ENCODE data around the gene HHATL. TPM values are rescaled to one million over a fixed set of nuclear protein-coding genes. Genes with fewer than 3 reads are reported as not detected.

Gene HHATL
- total RNA-seq, 1 donor from 2014 or later: not detected

GRCh38 chr3:42685891-42686820, 16.4 kb downstream of the HHATL start:
- H4K20me1 ChIP-seq (ENCODE audit: insufficient read depth, low read length): no peaks in the 10 kb centered on the region
- H3K4me2 ChIP-seq (ENCODE audit: low read length): peak overlapping the region; percentile 75
- peaks cover 21% of the 10 kb centered on the region for H3K27me3 ChIP-seq (ENCODE audit: insufficient read depth, low read length)
- peaks cover 7% of the 10 kb centered on the region for H3K4me1 Mint-ChIP-seq (ENCODE audit: low read depth, unreplicated experiment)
- no peaks in the 10 kb centered on the region for H3K9me3 Mint-ChIP-seq (ENCODE audit: unreplicated experiment)
- H3K79me2 ChIP-seq (ENCODE audit: insufficient read depth, low read length): no peaks in the 10 kb centered on the region
- H3K4me3 Mint-ChIP-seq (ENCODE audit: unreplicated experiment): no peak overlapping the region
- H3K9me3 ChIP-seq (ENCODE audit: insufficient read depth, low read depth, low read length): peaks cover 4% of the 10 kb centered on the region
- peak overlapping the region; percentile 44 for H3K4me3 ChIP-seq (ENCODE audit: insufficient read depth, low read depth, low read length)
- no peak for FAIRE-seq
- peak overlapping the region; percentile 78 for H2AFZ ChIP-seq (ENCODE audit: low read depth, low read length)
- no peak overlapping the region for H3K27ac ChIP-seq (ENCODE audit: low read depth, low read length)
- H3K9ac ChIP-seq (ENCODE audit: low read length): no peak overlapping the region
- TF ChIP-seq EZH2 (IDR thresholded peaks at IDR 0.05; ENCODE audit: insufficient read depth, low read length): peak; percentile 67
- TF ChIP-seq, protein P1, sequence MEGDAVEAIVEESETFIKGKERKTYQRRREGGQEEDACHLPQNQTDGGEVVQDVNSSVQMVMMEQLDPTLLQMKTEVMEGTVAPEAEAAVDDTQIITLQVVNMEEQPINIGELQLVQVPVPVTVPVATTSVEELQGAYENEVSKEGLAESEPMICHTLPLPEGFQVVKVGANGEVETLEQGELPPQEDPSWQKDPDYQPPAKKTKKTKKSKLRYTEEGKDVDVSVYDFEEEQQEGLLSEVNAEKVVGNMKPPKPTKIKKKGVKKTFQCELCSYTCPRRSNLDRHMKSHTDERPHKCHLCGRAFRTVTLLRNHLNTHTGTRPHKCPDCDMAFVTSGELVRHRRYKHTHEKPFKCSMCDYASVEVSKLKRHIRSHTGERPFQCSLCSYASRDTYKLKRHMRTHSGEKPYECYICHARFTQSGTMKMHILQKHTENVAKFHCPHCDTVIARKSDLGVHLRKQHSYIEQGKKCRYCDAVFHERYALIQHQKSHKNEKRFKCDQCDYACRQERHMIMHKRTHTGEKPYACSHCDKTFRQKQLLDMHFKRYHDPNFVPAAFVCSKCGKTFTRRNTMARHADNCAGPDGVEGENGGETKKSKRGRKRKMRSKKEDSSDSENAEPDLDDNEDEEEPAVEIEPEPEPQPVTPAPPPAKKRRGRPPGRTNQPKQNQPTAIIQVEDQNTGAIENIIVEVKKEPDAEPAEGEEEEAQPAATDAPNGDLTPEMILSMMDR (IDR thresholded peaks at IDR 0.05; ENCODE audit: insufficient read depth, low read depth, low read length): no peak
- H3K36me3 ChIP-seq (ENCODE audit: insufficient read depth, low read length): no peaks in the 10 kb centered on the region
- no peaks in the 10 kb centered on the region for H3K36me3 Mint-ChIP-seq (ENCODE audit: low read depth, unreplicated experiment)
- DNase-seq (ENCODE audit: low read depth): no peak
- H3K4me1 ChIP-seq (ENCODE audit: insufficient read depth, low read length): peaks cover 6% of the 10 kb centered on the region
- H3K27ac Mint-ChIP-seq (ENCODE audit: unreplicated experiment): no peak overlapping the region
- peaks cover 25% of the 10 kb centered on the region for H3K27me3 Mint-ChIP-seq (ENCODE audit: low read depth, unreplicated experiment)

DNA sequence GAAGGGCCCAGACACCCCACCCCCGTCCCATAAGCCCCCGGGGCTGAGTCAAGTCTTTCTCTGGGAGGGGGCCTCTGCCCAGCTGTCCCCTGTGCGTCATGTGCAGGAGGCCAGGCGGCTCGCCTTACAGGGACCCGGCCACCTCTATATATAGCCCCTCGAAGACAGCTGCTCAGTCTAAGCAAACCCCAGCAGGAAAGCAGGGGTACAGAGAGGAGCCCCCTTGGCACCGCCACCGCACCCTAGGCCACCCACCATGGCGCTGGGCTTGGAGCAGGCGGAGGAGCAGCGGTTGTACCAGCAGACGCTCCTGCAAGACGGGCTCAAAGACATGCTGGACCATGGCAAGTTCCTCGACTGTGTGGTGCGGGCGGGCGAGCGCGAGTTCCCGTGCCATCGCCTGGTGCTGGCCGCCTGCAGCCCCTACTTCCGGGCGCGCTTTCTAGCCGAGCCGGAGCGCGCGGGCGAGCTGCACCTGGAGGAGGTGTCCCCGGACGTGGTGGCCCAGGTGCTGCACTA, 17.2 kb downstream of the HHATL start, which contains the start of gene KLHL40:
Gene KLHL40 (plus strand): TSS at position 175 of the 519 bp plus-strand sequence. CDS start 82 bp downstream, at position 257.
- Histone ChIP-seq H3K9me3 (ENCODE audit: insufficient read depth, low read depth, low read length) (peaks cover 4% of the 10 kb centered on the region), H2AFZ (ENCODE audit: low read depth, low read length) (peak within 1 kb of the TSS; percentile 78), H3K4me2 (ENCODE audit: low read length) (peak within 1 kb of the TSS; percentile 75), H3K79me2 (ENCODE audit: insufficient read depth, low read length) (no peaks in the 10 kb centered on the region), H4K20me1 (ENCODE audit: insufficient read depth, low read length) (no peaks in the 10 kb centered on the region), H3K4me1 (ENCODE audit: insufficient read depth, low read length) (peaks cover 12% of the 10 kb centered on the region), H3K4me3 (ENCODE audit: insufficient read depth, low read depth, low read length) (peak within 1 kb of the TSS; percentile 44), H3K27ac (ENCODE audit: low read depth, low read length) (no peak within 1 kb of the TSS), H3K36me3 (ENCODE audit: insufficient read depth, low read length) (no peaks in the 10 kb centered on the region), H3K9ac (ENCODE audit: low read length) (no peak within 1 kb of the TSS), H3K27me3 (ENCODE audit: insufficient read depth, low read length) (peaks cover 15% of the 10 kb centered on the region)
- Mint-ChIP-seq H3K36me3 (ENCODE audit: low read depth, unreplicated experiment) (no peaks in the 10 kb centered on the region), H3K9me3 (ENCODE audit: unreplicated experiment) (no peaks in the 10 kb centered on the region), H3K4me1 (ENCODE audit: low read depth, unreplicated experiment) (peaks cover 9% of the 10 kb centered on the region), H3K27me3 (ENCODE audit: low read depth, unreplicated experiment) (peaks cover 20% of the 10 kb centered on the region), H3K27ac (ENCODE audit: unreplicated experiment) (no peak within 1 kb of the TSS), H3K4me3 (ENCODE audit: unreplicated experiment) (no peak within 1 kb of the TSS)
- DNase-seq (ENCODE audit: low read depth) (no peak), FAIRE-seq (no peak)
- TF ChIP-seq EZH2 (IDR thresholded peaks at IDR 0.05; ENCODE audit: insufficient read depth, low read length): no peak
- TF ChIP-seq, protein P1 (IDR thresholded peaks at IDR 0.05; ENCODE audit: insufficient read depth, low read depth, low read length): no peak
